ENCODE data around the gene ENPP1. TPM values are rescaled to one million over a fixed set of nuclear protein-coding genes. Genes with fewer than 3 reads are reported as not detected.
"Not testable (repeated sequence)": the region's sequence is repeated elsewhere in the genome, so short reads cannot be mapped to it uniquely, and the experiment has no call there.

ENPP1 gene
- total RNA-seq, 4 donors from 2014 or later, result 10.0 to 54.7 (median 12.6) TPM

DNA sequence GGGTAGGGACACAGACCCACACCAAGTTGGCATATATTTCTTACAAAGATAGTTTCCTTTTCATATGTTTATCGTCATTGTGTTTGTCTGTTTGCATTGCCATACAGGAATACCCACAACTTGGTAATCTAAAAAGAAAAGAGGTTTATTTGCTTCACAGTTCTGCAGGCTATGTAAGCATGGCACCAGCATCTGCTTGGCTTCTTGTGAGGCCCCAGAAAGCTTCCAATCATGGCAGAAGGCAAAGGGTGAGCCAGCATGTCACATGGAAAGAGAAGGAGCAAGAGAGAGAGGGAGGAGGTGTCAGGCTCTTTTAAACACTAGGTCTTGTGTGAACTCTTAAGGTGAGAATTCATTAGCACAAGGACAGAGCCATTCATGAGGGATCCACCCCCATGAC is 90.9 kb downstream of the ENPP1 start:
- TF ChIP-seq POLR2A (IDR thresholded peaks at IDR 0.05), result no peak
- TF ChIP-seq, protein P1, sequence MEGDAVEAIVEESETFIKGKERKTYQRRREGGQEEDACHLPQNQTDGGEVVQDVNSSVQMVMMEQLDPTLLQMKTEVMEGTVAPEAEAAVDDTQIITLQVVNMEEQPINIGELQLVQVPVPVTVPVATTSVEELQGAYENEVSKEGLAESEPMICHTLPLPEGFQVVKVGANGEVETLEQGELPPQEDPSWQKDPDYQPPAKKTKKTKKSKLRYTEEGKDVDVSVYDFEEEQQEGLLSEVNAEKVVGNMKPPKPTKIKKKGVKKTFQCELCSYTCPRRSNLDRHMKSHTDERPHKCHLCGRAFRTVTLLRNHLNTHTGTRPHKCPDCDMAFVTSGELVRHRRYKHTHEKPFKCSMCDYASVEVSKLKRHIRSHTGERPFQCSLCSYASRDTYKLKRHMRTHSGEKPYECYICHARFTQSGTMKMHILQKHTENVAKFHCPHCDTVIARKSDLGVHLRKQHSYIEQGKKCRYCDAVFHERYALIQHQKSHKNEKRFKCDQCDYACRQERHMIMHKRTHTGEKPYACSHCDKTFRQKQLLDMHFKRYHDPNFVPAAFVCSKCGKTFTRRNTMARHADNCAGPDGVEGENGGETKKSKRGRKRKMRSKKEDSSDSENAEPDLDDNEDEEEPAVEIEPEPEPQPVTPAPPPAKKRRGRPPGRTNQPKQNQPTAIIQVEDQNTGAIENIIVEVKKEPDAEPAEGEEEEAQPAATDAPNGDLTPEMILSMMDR (IDR thresholded peaks at IDR 0.05), result no peak
- no peak for TF ChIP-seq POLR2AphosphoS5 (IDR thresholded peaks at IDR 0.05)
- TF ChIP-seq EP300 (IDR thresholded peaks at IDR 0.05), result no peak
- Histone ChIP-seq H3K4me3 (no peak overlapping the region), H3K27me3 (no peaks in the 10 kb centered on the region), H3K9me3 (peaks cover 0 to 12% (median 0%) of the 10 kb centered on the region in 3 donors), H3K36me3 (no peaks in the 10 kb centered on the region), H3K27ac (no peak overlapping the region), H3K4me1 (peaks cover 0 to 4% (median 0%) of the 10 kb centered on the region in 3 donors)
- 82 to 100% methylated on average over 1 of the region's 1 CpG for WGBS, 2 donors (ENCODE audit: low coverage in 1 of 2)
- ATAC-seq, result no peak

DNA sequence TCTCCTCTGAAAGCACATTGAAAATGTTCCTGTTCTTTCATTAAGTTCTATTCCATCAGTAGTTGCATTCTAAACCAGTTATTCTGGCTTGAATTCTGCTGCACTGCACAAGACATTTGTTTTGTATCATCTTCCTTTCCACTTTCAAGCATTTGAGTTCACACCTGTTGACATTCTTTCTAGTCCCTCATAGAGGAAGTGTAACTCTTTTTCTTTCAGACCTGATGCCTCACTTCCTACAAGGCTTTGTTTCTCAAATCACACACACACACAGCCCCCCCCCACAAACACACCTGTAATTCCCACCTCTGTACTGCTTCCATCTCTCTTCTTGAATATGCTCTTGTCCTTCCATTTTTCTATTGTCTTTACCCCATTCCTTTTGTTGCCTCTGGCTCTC is 92.4 kb downstream of the ENPP1 start:
- H3K4me1 ChIP-seq, result no peaks in the 10 kb centered on the region
- no peaks in the 10 kb centered on the region for H3K36me3 ChIP-seq
- no peak for ATAC-seq
- H3K27me3 ChIP-seq, result no peaks in the 10 kb centered on the region
- no peak overlapping the region for H3K27ac ChIP-seq
- TF ChIP-seq POLR2A (IDR thresholded peaks at IDR 0.05) (no peak), POLR2AphosphoS5 (IDR thresholded peaks at IDR 0.05) (no peak), EP300 (IDR thresholded peaks at IDR 0.05) (no peak)
- TF ChIP-seq, protein P1 (IDR thresholded peaks at IDR 0.05), result no peak
- H3K4me3 ChIP-seq, result no peak overlapping the region
- peaks cover 0 to 12% (median 0%) of the 10 kb centered on the region in 3 donors for H3K9me3 ChIP-seq

DNA sequence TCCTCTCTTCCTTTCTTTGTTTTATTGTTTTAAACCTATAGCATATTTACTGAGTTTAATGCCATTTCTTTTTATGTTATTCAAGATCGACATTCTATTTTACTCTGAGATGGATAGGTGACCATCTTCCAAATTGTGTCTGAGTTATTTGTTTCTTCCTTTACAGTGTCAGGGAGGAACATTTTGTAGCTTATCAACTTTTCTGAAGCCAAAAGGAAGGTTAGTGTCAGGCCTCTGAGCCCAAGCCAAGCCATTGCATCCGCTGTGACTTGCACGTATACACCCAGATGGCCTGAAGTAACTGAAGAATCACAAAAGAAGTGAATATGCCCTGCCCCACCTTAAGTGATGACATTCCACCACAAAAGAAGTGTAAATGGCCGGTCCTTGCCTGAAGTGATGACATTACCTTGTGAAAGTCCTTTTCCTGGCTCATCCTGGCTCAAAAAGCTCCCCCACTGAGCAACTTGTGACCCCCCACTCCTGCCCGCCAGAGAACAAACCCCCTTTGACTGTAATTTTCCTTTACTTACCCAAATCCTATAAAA is 93.6 kb downstream of the ENPP1 start:
- H3K36me3 ChIP-seq, H3K27me3 ChIP-seq, H3K4me3 ChIP-seq, H3K27ac ChIP-seq, ATAC-seq, H3K4me1 ChIP-seq: not testable (repeated sequence)
- WGBS, 2 donors (ENCODE audit: low coverage in 1 of 2), result 83% methylated on average over 2 of the region's 5 CpGs; no CpG with 5 or more reads in 1 of the 2 donors
- peaks cover 0 to 12% (median 0%) of the 10 kb centered on the region in 3 donors for H3K9me3 ChIP-seq

DNA sequence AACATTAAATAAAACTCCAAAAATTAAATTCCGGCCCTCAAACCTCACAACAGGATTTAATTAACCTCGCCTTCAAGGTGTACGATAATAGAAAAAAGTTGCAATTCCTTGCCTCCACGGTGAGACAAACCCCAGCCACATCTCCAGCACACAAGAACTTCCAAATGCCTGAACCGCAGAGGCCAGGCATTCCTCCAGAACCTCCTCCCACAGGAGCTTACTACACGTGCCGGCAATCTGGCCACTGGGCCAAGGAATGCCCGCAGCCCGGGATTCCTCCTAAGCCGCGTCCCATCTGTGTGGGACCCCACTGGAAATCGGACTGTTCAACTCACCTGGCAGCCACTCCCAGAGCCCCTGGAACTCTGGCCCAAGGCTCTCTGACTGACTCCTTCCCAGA is 95.9 kb downstream of the ENPP1 start:
- H3K9me3 ChIP-seq, H3K36me3 ChIP-seq, ATAC-seq, H3K4me3 ChIP-seq, H3K4me1 ChIP-seq, H3K27ac ChIP-seq, H3K27me3 ChIP-seq: not testable (repeated sequence)
- WGBS, 2 donors (ENCODE audit: low coverage in 1 of 2), result 83 to 89% methylated on average over 2 to 6 of the region's 12 CpGs

DNA sequence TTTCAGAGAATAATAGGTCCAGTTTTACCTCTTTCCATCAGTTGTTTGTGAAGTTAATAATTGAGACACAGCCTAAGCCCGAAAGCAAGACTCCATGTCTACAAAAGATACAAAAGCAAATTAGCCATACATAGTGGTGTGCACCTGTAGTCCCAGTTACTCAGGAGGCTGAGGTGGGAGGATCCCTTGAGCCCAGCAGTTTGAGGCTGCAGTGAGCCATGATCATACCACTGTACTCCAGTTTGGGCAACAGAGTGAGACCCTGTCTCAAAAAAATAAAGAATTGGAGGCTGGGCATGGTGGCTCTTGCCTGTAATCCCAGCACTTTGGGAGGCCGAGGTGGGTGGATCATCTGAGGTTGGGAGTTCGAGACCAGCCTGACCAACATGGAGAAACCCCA is 101.0 kb downstream of the ENPP1 start:
- H3K27me3 ChIP-seq, H3K36me3 ChIP-seq, H3K27ac ChIP-seq, H3K4me1 ChIP-seq, H3K9me3 ChIP-seq, H3K4me3 ChIP-seq, ATAC-seq: not testable (repeated sequence)
- WGBS, 2 donors (ENCODE audit: low coverage in 1 of 2), result 67 to 85% methylated on average over 2 to 3 of the region's 3 CpGs

DNA sequence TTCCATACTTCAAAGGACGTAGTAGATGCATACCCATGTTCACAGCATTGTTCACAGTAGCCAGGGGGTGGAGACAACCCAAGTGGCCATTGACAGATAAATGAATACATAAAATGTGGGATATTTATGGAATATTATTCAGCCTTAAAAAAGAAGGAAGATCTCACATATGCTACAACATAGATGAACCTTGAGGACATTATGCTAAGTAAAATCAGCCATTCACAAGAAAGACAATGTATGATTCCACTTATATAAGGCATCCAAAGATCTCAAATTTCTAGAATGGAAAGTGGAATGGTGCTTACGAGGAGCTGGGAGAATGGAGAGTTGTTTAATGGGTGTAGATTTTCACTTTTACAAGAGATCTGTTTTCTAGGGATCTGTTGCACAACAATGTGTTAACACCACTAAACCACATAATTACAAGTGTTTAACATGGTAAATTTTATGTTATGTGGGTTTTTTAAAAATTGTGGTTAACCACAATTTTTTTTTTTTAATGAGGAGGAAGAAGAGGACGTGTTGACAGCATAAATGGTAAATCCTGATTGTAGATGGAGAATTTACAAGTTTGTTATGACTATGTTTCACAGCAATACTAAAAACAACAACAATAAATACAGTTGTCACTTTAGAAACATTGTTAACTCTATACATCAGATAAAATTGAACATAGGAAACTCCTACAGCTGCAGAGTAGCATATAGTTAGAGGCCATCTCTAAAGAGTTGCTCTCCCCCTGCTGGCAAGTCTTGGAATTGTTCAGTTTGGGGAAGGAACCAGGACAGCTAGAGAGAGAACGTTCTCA is 101.8 kb downstream of the ENPP1 start:
- Histone ChIP-seq H3K4me3 (no peak overlapping the region), H3K9me3 (no peaks in the 10 kb centered on the region), H3K36me3 (no peaks in the 10 kb centered on the region), H3K27ac (no peak overlapping the region), H3K27me3 (peaks cover 6% of the 10 kb centered on the region), H3K4me1 (no peaks in the 10 kb centered on the region)
- WGBS, 2 donors (ENCODE audit: low coverage in 1 of 2), result 63 to 84% methylated on average over 3 to 4 of the region's 4 CpGs
- no peak for TF ChIP-seq POLR2A (IDR thresholded peaks at IDR 0.05)
- TF ChIP-seq EP300 (IDR thresholded peaks at IDR 0.05), result no peak
- TF ChIP-seq, protein P1 (IDR thresholded peaks at IDR 0.05), result peak; percentile 78 to 84 (median 82)
- peak; percentile 53 for ATAC-seq

Data from gastroesophageal sphincter (tissue), 4 donors.